AG09319 (cell line): ENCODE data around the gene CSE1L.
"Not testable (repeated sequence)": the region's sequence is repeated elsewhere in the genome, so short reads cannot be mapped to it uniquely, and the experiment has no call there.

Source experiments
- DNase-seq: peaks from one replicate; pipeline ENCODE4 v3.0.0-alpha.2; 2010; ENCODE audit warnings: low read depth; ENCODE audit errors: extremely low read depth
- TF ChIP-seq, protein P1 (sequence below): IDR thresholded peaks from 2 replicates; pipeline ENCODE4 v1.5.1; 2011; ENCODE audit warnings: low read depth, mild to moderate bottlenecking, inconsistent platforms, low read length, moderate library complexity

The CSE1L gene

DNA sequence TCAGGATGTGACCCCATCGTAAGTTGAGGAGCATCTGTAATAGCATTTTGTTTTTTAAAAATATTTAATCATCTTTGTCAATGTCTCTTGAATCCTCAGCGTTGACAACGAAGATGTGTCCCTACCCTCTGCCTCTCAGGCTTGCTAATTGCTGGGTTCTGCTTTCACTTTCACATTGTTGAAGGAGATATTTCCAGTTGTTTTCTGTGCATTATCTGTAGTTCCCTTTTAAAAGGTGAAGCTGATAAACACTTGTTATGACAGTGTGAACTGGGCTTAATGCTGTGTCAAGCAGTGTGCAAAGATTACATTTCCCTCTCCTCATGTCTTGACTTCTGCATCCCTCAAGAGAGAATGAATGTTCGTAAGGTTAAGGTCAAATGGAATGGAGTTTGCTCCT lies 54.9 kb downstream of the CSE1L start:
- TF ChIP-seq, protein P1, sequence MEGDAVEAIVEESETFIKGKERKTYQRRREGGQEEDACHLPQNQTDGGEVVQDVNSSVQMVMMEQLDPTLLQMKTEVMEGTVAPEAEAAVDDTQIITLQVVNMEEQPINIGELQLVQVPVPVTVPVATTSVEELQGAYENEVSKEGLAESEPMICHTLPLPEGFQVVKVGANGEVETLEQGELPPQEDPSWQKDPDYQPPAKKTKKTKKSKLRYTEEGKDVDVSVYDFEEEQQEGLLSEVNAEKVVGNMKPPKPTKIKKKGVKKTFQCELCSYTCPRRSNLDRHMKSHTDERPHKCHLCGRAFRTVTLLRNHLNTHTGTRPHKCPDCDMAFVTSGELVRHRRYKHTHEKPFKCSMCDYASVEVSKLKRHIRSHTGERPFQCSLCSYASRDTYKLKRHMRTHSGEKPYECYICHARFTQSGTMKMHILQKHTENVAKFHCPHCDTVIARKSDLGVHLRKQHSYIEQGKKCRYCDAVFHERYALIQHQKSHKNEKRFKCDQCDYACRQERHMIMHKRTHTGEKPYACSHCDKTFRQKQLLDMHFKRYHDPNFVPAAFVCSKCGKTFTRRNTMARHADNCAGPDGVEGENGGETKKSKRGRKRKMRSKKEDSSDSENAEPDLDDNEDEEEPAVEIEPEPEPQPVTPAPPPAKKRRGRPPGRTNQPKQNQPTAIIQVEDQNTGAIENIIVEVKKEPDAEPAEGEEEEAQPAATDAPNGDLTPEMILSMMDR = no peak
- no peak for DNase-seq

DNA sequence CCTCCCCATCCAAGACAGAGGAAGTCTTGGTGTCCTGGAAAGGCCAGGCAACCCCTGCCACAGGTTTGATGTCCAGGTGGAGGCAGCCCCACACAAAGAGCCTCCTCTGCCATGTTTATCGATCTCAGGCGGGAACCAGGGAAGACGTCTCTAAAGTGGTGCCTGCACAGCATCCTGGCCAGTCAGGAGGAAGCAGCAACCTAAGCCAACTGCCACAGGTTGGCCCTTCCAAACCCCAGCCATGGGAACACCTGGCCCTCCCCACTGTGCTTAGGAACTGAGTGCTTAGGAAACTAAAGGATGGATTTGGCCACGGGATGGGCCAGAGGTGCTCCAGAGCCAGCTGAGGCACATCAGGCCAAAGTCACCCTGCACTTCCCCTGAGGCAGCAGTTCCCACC lies 56.9 kb downstream of the CSE1L start:
- DNase-seq = no peak
- TF ChIP-seq, protein P1 = no peak

GRCh38 chr20:49103647-49104364 lies 57.7 kb downstream of the CSE1L start:
- TF ChIP-seq, protein P1 = no peak
- DNase-seq = no peak

DNA sequence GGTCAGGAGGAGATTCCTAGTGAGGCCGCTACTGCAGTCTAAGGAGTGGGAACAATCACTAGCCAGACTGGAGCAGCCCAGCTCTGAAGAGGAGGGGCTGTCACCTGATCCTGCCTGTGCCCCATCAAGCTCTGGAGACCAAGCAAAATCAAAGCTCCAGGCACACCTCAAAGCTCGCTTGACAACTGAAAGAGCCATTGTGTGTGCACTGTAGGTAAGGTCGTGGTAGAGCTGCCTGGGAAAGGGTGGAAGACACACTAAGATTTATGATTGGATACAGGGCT lies 58.2 kb downstream of the CSE1L start:
- DNase-seq = no peak

DNA sequence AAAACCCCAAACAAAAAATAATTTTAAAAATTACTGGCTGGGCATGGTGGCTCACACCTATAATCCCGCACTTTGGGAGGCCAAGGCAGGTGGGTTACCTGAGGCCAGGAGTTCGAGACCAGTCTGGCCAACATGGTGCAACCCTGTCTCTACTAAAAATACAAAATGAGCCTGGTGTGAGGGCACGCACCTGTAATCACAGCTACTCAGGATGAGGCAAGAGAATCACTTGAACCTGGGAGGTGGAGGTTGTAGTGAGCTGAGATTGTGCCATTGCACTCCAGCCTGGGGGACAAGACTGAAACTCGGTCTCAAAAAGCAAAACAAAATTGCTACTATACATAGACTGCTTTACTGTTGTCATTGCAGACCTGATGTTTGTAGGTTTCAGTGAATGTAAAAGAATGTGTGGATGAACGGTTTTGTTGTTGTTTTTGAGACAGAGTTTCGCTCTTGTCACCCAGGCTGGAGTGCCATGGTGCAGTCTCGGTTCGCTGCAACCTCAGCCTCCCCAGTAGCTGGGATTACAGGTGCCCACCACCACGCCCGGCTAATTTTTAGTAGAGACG lies 59.0 kb downstream of the CSE1L start:
- not testable (repeated sequence) for DNase-seq

More for the DNA sequence above, 58.2 kb downstream of the CSE1L start:
- TF ChIP-seq, protein P1 = no peak

- DNase-seq = no peak
- TF ChIP-seq, protein P1 = no peak
These were observed 60.2 kb downstream of the CSE1L start for GRCh38 chr20:49106328-49106727.

GRCh38 chr20:49110767-49111694 lies 64.9 kb downstream of the CSE1L start:
- no peak for DNase-seq
- TF ChIP-seq, protein P1 = no peak
